ENCODE data around the gene ZNF593. TPM values are rescaled to one million over a fixed set of nuclear protein-coding genes. Genes with fewer than 3 reads are reported as not detected.

ZNF593 gene
- total RNA-seq, 2 donors from 2014 or later = 44.5 to 50.7 TPM

- Histone ChIP-seq H3K9me3 (no peaks in the 10 kb centered on the region), H3K27ac (no peak overlapping the region), H3K4me1 (replicated peaks) (no peaks in the 10 kb centered on the region), H3K27me3 (replicated peaks; ENCODE audit: insufficient read depth) (peaks cover 4% of the 10 kb centered on the region), H3K4me3 (no peak overlapping the region), H3K36me3 (no peaks in the 10 kb centered on the region)
- DNase-seq (ENCODE audit: low spot score) = no peak
- intact Hi-C loops (cut with DNase I) = no loop called here
- no peak for TF ChIP-seq POLR2A (IDR thresholded peaks at IDR 0.05)
- no peak for TF ChIP-seq POLR2AphosphoS5 (IDR thresholded peaks at IDR 0.05)
- TF ChIP-seq CTCF (IDR thresholded peaks at IDR 0.05) = no peak
- 74% methylated on average over 21 of the region's 21 CpGs for WGBS
Observed at GRCh38 chr1:26155370-26156284, 14.1 kb upstream of the ZNF593 start.

GRCh38 chr1:26156285-26157038 is 13.2 kb upstream of the ZNF593 start:
- Histone ChIP-seq H3K9me3 (no peaks in the 10 kb centered on the region), H3K4me1 (replicated peaks) (peaks cover 4% of the 10 kb centered on the region), H3K27me3 (replicated peaks; ENCODE audit: insufficient read depth) (peaks cover 4% of the 10 kb centered on the region), H3K36me3 (no peaks in the 10 kb centered on the region), H3K4me3 (no peak overlapping the region), H3K27ac (no peak overlapping the region)
- 44% methylated on average over 12 of the region's 12 CpGs for WGBS
- no peak for TF ChIP-seq POLR2AphosphoS5 (IDR thresholded peaks at IDR 0.05)
- no peak for TF ChIP-seq CTCF (IDR thresholded peaks at IDR 0.05)
- no peak for TF ChIP-seq POLR2A (IDR thresholded peaks at IDR 0.05)
- intact Hi-C loops (cut with DNase I) = no loop called here
- DNase-seq (ENCODE audit: low spot score) = no peak

GRCh38 chr1:26158271-26158907 is 11.3 kb upstream of the ZNF593 start:
- H3K9me3 ChIP-seq = no peaks in the 10 kb centered on the region
- H3K4me1 ChIP-seq (replicated peaks) = peaks cover 4% of the 10 kb centered on the region
- 60% methylated on average over 5 of the region's 5 CpGs for WGBS
- no peak overlapping the region for H3K4me3 ChIP-seq
- peaks cover 4% of the 10 kb centered on the region for H3K27me3 ChIP-seq (replicated peaks; ENCODE audit: insufficient read depth)
- TF ChIP-seq POLR2A (IDR thresholded peaks at IDR 0.05) (no peak), POLR2AphosphoS5 (IDR thresholded peaks at IDR 0.05) (no peak), CTCF (IDR thresholded peaks at IDR 0.05) (no peak)
- intact Hi-C loops (cut with DNase I) = no loop called here
- no peak for DNase-seq (ENCODE audit: low spot score)
- no peak overlapping the region for H3K27ac ChIP-seq
- H3K36me3 ChIP-seq = no peaks in the 10 kb centered on the region

- Histone ChIP-seq H3K9me3 (no peaks in the 10 kb centered on the region), H3K27me3 (replicated peaks; ENCODE audit: insufficient read depth) (peaks cover 4% of the 10 kb centered on the region), H3K27ac (no peak within 1 kb of the TSS), H3K4me3 (no peak within 1 kb of the TSS), H3K4me1 (replicated peaks) (peaks cover 4% of the 10 kb centered on the region), H3K36me3 (no peaks in the 10 kb centered on the region)
- no peak for TF ChIP-seq CTCF (IDR thresholded peaks at IDR 0.05)
- TF ChIP-seq POLR2AphosphoS5 (IDR thresholded peaks at IDR 0.05) = no peak
- no peak for TF ChIP-seq POLR2A (IDR thresholded peaks at IDR 0.05)
- WGBS = 53% methylated on average over 6 of the region's 6 CpGs
- intact Hi-C loops (cut with DNase I) = no loop called here
- no peak for DNase-seq (ENCODE audit: low spot score)
Observed at GRCh38 chr1:26158908-26159742, 10.6 kb upstream of the ZNF593 start, which contains the start of gene FAM110D. Gene FAM110D (plus strand): TSS chr1:26159079. CDS start chr1:26161292, 2,213 bp downstream.
